ENCODE measurements around the gene CRHR1.
A peak's percentile ranks its signal among the peaks of the same experiment; 100 is the strongest.

The CRHR1 gene

GRCh38 chr17:45759761-45760160 is 24.4 kb upstream of the CRHR1 start:
- no peak for DNase-seq

- no peak for DNase-seq
Observed at GRCh38 chr17:45761957-45762565, 22.1 kb upstream of the CRHR1 start.

- no peak for DNase-seq
Observed at GRCh38 chr17:45763182-45763581, 20.9 kb upstream of the CRHR1 start.

DNA sequence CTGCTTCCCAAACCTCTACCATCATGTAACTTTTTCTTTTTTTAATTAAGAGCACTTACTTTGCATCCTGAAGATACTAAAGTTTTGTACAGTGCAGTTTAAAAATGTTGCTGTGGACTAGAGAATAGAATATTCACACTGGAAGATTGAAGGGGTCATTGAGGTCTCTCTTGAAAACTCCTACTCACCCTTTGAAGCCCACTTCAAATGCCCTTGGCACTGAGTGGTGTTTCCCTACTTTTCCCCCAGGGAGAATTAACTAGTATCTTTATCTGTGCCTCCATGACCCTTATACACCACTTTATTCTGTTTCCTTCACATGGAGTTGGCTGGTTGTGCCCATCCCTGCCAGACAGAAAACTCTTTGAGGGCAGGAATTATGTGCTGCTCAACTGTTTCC is 19.6 kb upstream of the CRHR1 start:
- DNase-seq: no peak

- no peak for DNase-seq
Observed at GRCh38 chr17:45768000-45768399, 16.1 kb upstream of the CRHR1 start.

- DNase-seq: no peak
Observed at GRCh38 chr17:45770632-45771270, 13.4 kb upstream of the CRHR1 start.

DNA sequence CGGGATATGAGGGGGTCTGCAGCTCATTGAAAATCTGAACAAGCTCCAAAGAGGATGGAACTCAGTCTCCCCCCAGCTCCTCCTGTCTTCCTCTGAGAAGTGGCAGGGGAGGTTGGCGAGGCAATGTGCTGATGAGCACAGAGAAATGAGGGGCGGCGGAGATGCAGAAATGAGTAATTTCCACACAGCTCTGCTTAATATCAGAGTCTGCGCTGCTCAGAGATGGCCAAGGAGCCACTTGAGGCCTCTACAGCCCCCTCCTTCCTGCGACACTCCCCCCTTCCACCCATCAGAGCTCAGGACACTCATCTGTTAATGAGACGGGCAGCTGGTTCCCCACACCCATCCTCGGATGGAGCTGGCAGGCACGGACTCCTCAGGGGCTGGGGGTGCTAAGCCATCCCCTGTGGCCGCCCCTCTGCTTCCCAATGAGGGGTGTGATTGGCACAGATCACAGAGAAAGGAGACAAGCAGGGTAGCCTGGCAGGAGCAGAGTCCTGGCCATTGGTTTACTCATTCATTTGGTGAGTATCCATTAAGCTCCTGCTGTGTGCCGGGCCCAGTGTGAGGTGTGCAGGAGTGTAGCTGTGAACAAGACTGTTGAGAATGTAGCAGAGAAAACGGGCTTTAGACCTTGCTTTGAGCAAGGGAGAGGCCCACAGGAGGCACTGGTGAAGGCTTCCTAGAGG is 12.7 kb upstream of the CRHR1 start:
- DNase-seq: no peak

GRCh38 chr17:45775148-45775547 is 9.0 kb upstream of the CRHR1 start:
- DNase-seq: no peak

GRCh38 chr17:45775576-45776011 is 8.5 kb upstream of the CRHR1 start:
- no peak for DNase-seq

GRCh38 chr17:45776896-45777295 is 7.2 kb upstream of the CRHR1 start:
- no peak for DNase-seq

DNA sequence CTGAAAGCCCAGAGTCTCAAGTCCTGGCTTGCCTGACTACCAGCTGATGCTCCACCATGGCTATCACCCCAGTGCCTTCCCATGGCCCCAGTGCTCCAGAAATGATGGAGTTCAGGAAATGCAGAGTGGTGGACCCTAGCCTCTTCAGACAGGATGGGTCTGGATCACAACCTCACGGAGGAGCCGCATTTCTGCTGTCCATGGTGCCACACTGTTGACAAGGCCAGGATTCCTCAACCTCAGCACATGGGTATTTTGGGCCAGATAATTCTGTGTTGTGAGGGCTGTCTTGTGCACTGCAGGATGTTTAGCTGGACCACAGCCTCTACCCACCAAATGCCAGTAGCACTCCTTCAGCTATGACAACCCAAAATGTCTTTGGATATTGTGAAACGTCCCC is 6.7 kb upstream of the CRHR1 start:
- DNase-seq: no peak

GRCh38 chr17:45780921-45781320 is 3.2 kb upstream of the CRHR1 start:
- no peak for DNase-seq

GRCh38 chr17:45782889-45783592 is 1.1 kb upstream of the CRHR1 start:
- DNase-seq: peak; percentile 22 to 63 (median 24)

DNA sequence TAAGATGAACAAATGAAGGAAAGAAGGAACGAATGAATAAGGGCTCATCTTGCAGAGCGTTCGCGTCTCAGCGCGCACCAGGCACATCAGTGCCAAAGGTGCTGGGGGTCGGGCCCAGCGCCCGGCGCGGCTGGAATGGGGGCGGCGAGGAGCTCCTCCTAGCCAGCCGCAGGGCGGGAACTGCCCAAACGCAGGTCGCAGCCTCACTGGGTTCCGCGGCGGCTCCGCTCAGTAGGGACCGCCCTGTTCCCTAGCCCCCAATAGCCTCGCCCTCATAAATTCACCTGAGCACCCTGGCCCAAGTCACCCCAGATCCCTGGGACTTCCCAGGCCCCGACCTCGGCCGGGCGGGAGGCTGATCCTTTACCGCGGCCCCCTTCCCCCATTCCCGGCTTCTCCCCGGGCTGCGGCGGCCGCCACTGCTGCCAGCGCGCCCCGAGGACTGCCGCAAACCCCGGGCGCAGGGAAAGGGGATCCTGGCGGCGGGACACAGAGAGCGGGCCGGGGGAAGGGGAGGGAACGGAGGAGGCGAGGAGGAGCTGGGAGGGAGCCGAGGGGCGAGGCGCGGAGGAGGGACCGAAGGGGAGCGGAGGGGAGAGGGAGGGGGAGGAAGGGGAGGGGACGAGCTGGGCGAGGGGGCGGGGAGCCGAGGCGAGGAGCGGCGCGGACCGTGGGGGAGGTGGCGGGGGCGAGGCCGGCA is 377 bp upstream of the CRHR1 start:
- DNase-seq: peak in 1 of 3 donors; percentile 13

DNA sequence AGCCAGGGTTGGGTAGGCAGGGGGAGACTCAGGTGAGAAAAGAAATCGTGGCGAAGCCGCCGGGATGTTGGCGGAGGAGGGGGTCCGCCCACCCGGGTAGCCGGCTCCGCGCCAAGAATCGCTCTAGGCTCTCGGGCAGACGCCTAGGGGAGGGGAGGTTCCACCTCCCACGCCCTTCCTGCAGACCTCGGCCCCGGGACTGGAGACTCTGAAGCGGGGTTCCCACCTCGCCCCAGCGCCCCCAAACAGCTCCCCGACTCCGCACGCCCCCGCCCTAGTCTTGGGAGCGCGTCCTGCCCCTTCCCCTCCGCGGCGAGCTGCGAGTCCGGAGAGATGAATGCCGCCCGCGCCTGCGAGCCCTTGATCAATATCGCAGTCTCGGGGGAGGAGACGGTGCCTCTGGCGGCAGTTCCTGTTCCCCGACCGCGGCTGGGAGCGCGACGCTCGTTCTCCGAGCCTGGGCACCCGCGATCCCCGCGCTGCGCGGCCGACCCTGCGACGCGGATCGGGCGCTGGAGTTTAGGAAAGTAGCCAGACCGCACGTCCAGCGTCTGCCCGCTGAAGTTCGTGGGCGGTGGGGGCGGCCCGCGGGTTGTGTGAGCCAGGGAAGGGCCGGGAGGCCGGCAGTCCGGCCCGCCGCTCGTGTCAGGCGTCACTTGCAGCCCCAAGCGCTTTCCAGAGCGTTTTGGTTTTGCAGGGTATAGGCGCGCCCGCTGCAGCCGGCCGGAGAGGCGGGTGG is 790 bp downstream of the CRHR1 start:
- DNase-seq: peak; percentile 54 to 74 (median 63)

DNA sequence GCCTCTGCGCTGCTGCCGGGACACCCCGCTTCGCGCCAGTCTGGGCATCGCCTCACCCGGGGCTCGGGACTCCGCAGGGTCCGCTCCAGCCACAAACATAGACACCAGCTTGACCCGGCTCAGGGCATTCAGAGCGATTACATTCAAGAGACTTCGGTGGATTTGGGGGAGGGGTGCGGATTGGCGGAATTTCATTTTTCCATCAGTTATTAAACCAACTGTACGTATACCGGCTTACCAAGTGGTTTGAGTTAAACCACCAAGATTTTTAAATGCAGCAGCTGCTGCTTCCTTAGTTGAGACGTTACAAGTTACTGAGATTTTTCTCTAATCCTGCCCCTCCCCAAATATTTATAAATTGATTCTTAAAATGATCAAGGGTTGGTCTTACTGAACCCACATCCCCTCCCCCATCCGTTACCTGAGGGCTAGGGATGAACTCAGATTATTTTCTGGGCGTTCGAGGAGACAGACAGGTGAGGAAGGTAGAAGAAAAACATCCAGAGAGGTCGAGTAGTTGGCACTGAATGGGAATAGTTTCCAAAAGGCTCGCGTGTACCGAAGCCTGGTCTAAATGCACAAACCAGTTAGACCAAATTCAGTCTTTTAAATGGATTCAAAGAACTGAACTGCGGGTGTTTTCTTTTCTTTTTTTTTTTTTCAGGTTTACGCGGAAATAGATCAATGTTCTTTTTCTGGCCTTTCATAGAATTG is 1.5 kb downstream of the CRHR1 start:
- DNase-seq: no peak

- DNase-seq: no peak
Observed at GRCh38 chr17:45786349-45786748, 2.2 kb downstream of the CRHR1 start.

DNA sequence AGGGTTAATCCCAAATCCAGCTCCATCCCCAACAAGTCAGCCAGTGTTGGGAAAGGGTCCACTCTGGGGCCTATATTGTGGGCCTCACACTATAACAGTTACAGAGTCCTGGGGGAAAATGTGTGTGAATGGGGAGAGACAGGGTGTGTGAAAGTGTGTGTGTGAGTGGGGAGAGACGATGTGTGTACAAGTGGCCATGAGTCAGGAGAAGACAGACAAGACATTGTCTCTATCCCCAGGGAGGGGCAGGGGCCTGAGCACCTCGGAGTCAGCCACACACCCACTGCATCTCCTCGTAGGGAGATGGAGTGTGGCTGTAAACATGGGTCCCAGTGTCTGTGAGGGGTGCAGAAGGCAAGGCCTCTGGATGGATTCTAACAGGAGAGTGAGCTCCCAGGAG is 2.9 kb downstream of the CRHR1 start:
- no peak for DNase-seq

DNA sequence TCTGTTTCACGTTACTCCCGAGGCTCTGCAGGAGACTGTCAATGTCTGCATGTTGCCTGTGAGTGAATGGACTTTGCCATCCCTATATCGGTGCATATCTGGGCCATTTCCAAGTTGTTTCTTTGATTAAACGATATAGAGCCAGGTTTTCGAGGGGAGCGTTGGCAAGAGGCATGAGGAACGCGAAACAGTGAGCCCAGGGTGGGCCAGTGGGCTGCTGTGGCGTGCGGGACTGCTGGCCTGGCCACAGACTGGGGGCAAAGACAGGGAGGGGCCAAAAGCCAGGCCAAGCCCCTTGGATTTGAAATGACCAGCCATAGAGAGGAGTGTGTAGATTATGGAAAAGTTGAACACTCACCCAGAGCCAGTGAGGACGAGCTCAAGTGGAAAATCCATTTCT is 3.5 kb downstream of the CRHR1 start:
- no peak for DNase-seq

GRCh38 chr17:45788057-45788456 is 3.9 kb downstream of the CRHR1 start:
- no peak for DNase-seq

DNA sequence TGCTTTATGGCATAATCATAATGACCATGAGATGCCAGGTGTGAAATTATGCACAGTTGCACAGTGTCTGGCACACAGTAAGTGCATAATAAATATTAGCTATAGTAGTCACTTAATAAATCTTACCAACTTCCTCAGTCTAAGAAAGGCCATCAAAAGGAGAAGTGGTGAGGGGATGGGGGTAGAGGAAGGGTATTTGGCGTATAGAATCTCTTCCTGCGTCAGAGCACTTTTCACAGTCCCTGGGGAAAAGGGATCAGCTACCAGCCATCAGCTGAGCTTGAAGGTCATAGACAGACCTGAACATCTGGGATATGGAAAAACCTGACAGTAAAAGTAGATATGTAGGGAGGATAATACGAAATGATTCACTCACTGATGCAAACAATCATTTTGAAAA is 5.8 kb downstream of the CRHR1 start:
- DNase-seq: no peak
